Large intestine (tissue), 3 donors: Measurements from ENCODE around the gene RASAL1. TPM values are rescaled to one million over a fixed set of nuclear protein-coding genes. Genes with fewer than 3 reads are reported as not detected.

Experiments used
- DNase-seq, 2 donors: peaks; one replicate each; pipeline versions ENCODE4 v3.0.0 to v3.0.0-alpha.2; 2013
- H3K27ac ChIP-seq: one replicate; pipeline ENCODE4 v1.5.1; 2013; ENCODE audit warnings: low read length
- H3K27me3 ChIP-seq: 2 replicates; pipeline ENCODE4 v1.6.1; 2013; ENCODE audit warnings: low read length; ENCODE audit not compliant: control insufficient read depth, insufficient read depth
- H3K36me3 ChIP-seq: 2 replicates; pipeline ENCODE4 v1.6.1; 2013; ENCODE audit warnings: low read length; ENCODE audit not compliant: control insufficient read depth, insufficient read depth
- H3K4me1 ChIP-seq: one replicate; pipeline ENCODE4 v1.6.1; 2013; ENCODE audit warnings: low read length; ENCODE audit not compliant: control insufficient read depth, insufficient read depth
- H3K4me3 ChIP-seq: one replicate; pipeline ENCODE4 v1.5.1; 2013; ENCODE audit warnings: low read length
- H3K9me3 ChIP-seq: one replicate; pipeline ENCODE4 v1.6.1; 2013; ENCODE audit warnings: mild to moderate bottlenecking, low read depth, low read length, moderate library complexity; ENCODE audit not compliant: control insufficient read depth
- WGBS: methylation state at CpG from one replicate; pipeline ENCODE4 v1.1.5; 2013; ENCODE audit warnings: low lambda C conversion rate; ENCODE audit not compliant: insufficient coverage; 5-methylcytosine and 5-hydroxymethylcytosine counted together
- polyA plus RNA-seq: library from polyadenylated mRNA; unstranded; fragments of 120-200 nt; gene quantifications from one replicate; pipeline ENCODE4 v1.2.1, GENCODE V29; 2013

RASAL1 gene
- polyA plus RNA-seq, 1 donor, result 0.69 TPM

DNA sequence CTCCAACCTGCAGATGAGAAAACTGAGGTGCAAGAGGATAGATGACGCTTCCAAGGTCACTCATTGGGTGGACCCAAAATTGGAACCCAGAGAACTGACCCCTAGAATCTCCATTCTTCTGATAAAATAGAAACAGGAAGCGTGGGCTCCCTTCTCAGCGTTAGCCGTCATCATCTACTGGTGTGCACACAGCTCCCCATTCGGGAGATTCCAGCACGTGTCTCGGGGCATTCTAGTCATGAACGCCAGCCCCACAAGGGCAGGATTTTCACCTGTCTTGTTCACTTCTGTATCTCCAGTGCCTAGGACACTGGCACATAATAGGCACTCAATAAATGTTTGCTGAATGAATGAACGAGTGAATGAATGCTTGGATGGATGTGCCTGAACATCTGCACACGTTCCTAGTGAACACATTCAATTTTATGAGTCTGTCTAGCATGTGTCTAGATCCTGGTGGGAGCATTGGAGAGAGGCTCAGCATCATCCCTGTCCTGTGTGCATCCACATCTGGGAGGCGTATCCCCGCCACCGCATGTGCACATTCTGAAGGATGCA is 30.5 kb downstream of the RASAL1 start:
- no peak for DNase-seq
- Histone ChIP-seq H3K36me3 (no peaks in the 10 kb centered on the region), H3K27ac (no peak overlapping the region), H3K4me1 (no peaks in the 10 kb centered on the region), H3K9me3 (no peaks in the 10 kb centered on the region), H3K4me3 (no peak overlapping the region), H3K27me3 (peaks cover 19% of the 10 kb centered on the region)
- no CpG with 5 or more reads among the region's 13 CpGs for WGBS

DNA sequence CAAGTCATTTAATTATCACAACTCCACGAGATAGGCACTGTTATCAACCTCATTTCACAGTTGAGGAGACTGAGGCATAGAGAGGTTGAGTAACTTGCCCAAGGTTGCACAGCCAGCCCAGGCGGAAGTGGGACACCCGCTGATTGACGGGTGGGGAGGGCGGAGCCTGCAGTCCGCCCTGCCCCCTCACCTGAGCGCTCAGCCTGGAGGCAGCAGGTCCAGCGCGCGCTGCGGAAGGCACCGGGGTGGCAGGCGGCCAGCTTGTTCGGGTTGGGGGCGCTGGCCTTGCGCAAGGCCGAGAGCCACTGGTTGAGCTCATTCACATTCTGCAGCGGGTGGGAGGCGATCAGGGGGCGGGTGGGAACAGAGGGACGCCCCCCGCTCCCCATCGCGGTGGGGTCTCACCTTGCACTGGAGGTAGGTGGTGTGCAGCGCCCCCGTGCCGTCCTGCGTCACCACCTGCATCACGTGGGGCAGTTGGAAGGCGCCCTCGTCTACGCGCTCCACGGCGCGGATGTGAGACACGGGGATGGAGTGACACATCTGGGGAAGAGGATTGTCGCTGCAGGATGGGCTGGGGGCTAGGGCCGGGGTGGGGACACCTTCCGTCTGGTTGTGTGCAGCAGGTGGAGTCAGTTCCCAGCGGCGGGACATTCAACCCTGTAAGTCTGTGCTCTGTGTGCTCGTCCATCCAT is 31.7 kb downstream of the RASAL1 start:
- peak in 1 of 2 donors; percentile 30 for DNase-seq
- Histone ChIP-seq H3K9me3 (no peaks in the 10 kb centered on the region), H3K4me1 (no peaks in the 10 kb centered on the region), H3K36me3 (no peaks in the 10 kb centered on the region), H3K4me3 (no peak overlapping the region), H3K27me3 (peaks cover 14% of the 10 kb centered on the region), H3K27ac (no peak overlapping the region)
- no CpG with 5 or more reads among the region's 43 CpGs for WGBS

DNA sequence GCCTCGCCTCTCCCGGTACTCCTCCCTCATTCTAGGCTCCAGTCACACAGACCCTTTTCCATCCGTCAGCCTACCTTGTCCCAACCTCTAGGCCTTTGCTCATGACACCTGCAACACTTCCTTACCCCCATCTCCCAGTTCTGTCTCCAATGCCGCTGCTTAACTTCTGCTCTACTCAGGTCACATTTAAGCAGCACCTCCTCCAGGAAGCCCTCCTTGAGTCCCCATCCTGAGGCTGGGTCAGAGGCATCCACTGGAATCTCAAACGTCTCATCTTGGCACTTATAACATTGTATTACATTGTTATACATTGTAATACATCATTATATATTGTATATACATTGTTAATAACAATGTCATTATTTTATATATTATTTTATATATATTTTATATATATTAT is 32.8 kb downstream of the RASAL1 start:
- 78% methylated on average over 5 of the region's 5 CpGs for WGBS
- H3K27ac ChIP-seq, result no peak overlapping the region
- no peaks in the 10 kb centered on the region for H3K9me3 ChIP-seq
- peaks cover 14% of the 10 kb centered on the region for H3K27me3 ChIP-seq
- no peaks in the 10 kb centered on the region for H3K4me1 ChIP-seq
- no peak overlapping the region for H3K4me3 ChIP-seq
- no peak for DNase-seq
- no peaks in the 10 kb centered on the region for H3K36me3 ChIP-seq

DNA sequence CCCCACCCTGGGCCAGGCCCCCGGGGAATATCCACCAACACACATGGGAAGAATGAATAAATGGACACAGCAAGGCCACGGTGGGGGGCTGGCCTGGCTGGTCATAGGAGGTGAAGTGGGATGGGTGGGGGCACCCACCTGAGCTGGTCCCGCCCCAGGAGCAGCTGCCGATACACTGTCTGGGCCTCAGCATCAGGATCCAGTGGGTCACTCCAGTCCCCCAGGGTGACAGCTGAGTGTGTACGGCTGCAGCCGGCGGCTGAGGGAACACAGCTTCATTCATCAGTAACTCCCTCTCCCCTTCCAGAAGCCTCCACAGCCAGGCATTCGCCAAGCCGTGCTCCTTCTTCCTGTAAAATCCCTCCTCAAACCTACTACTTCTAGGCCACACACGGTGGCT is 33.8 kb downstream of the RASAL1 start:
- Histone ChIP-seq H3K27me3 (peaks cover 11% of the 10 kb centered on the region), H3K4me1 (no peaks in the 10 kb centered on the region), H3K27ac (no peak overlapping the region), H3K4me3 (no peak overlapping the region), H3K36me3 (no peaks in the 10 kb centered on the region), H3K9me3 (no peaks in the 10 kb centered on the region)
- no CpG with 5 or more reads among the region's 10 CpGs for WGBS
- DNase-seq, result no peak

DNA sequence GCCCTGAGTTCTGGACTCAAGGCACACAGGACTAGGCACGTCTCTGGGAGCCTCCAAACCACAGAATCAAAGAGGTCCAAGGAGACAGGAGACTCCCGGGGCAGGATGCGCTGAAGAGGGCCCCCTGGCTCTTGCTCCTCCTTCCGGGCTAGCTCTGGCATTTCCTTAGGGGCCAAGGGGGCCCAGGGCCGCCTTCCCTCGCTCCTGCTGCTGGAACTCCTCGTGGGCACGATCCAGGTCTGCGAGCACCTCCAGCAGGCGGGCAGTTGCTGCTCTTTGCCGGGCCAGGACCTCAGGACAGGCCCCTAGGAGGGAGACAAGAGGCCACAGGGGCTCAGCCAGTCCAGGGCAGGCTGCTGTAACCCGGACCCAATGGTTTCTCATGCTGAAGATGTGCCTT is 35.8 kb downstream of the RASAL1 start:
- H3K36me3 ChIP-seq, result no peaks in the 10 kb centered on the region
- DNase-seq, result no peak
- H3K9me3 ChIP-seq, result no peaks in the 10 kb centered on the region
- H3K27me3 ChIP-seq, result peaks cover 10% of the 10 kb centered on the region
- no peak overlapping the region for H3K27ac ChIP-seq
- H3K4me1 ChIP-seq, result no peaks in the 10 kb centered on the region
- WGBS, result no CpG with 5 or more reads among the region's 12 CpGs
- H3K4me3 ChIP-seq, result no peak overlapping the region

DNA sequence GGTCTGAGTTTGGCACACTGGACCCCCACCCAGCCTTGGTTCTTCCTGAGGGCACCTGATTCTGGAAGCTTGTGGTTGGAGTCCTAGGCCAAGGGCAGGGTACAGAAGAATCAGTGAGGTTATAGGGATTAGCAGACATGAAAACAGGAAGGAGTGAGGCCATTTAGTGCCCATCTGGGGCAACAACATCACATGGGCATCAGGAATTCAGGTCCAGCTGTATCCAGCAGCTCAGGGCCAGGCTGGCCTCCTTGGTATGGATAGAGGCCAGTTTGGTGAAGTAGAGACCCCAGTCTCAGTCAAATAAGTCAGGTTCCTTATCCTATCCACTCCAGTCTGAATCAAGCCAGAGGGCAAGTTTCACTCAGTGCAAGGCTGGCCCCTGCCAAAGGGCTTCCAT is 36.2 kb downstream of the RASAL1 start:
- Histone ChIP-seq H3K27me3 (peaks cover 10% of the 10 kb centered on the region), H3K4me1 (no peaks in the 10 kb centered on the region), H3K36me3 (no peaks in the 10 kb centered on the region), H3K9me3 (no peaks in the 10 kb centered on the region), H3K27ac (no peak overlapping the region), H3K4me3 (no peak overlapping the region)
- no peak for DNase-seq

DNA sequence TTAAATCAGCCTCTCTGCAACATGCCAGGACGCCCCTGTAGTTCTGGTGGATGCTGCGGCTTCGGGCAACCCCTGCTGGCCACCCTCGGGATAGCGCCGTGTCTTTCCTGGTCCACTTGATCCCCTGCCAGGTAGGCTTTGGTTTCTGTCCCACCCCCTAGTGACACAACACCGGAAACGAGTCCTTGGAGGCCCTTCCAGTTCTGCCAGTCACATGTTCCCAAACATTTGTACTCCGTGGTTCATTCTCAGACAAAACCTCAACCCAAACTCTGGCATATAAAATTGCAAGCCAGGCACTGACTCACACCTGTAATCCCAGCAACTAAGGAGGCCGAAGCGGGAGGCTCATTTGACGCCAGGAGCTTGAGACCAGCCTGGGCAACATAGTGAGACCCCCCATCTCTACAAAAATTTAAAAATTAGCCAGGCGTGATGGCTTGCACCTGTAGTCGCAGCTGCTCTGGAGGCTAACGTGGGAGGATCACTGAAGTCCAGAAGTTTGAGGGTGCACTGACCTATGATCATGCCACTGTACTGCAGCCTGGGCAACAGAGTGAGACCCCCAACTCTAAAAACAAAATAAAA is 37.0 kb downstream of the RASAL1 start:
- DNase-seq, result peak; percentile 44 to 67
- Histone ChIP-seq H3K9me3 (no peaks in the 10 kb centered on the region), H3K36me3 (no peaks in the 10 kb centered on the region), H3K4me1 (no peaks in the 10 kb centered on the region), H3K27ac (no peak overlapping the region), H3K4me3 (no peak overlapping the region), H3K27me3 (peaks cover 5% of the 10 kb centered on the region)
- WGBS, result no CpG with 5 or more reads among the region's 15 CpGs

DNA sequence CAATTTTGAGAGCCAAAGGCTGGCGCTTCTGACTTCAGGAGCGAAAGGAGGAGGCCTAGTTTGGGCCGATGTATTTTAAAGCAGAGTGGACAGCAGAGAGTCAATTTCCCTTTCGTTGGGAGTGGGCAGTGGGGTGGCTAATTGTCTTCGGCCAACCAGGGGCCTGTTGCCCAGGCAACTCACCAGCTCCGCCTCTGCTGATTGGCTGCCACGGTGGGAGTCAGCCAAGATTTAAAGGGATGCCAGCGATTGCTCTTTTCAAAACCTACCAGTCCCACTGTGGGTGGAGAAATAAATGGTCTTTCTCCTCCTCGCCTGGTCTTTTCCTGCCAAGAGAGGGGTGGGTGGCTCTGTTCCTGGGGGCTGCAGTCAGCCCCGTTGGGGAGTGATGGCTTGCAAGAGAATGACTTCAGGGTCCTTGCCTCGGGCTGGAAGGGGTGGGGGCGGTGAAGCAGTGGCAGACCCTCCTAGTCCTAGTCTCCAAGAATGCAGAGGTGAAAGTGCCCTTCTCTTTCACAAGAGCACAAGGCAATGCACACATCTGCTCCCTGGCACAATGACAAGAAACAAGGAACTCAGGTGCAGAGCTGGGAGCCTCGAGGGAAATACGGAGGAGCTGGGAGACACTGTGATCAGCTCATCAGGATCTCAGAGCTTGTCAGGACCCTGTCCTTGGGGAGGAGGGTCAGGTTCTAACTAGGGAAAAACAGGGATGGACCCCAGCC is 37.7 kb downstream of the RASAL1 start:
- no CpG with 5 or more reads among the region's 14 CpGs for WGBS
- DNase-seq, result no peak
- no peaks in the 10 kb centered on the region for H3K4me1 ChIP-seq
- peaks cover 10% of the 10 kb centered on the region for H3K27me3 ChIP-seq
- no peaks in the 10 kb centered on the region for H3K36me3 ChIP-seq
- H3K4me3 ChIP-seq, result no peak overlapping the region
- no peaks in the 10 kb centered on the region for H3K9me3 ChIP-seq
- H3K27ac ChIP-seq, result no peak overlapping the region

DNA sequence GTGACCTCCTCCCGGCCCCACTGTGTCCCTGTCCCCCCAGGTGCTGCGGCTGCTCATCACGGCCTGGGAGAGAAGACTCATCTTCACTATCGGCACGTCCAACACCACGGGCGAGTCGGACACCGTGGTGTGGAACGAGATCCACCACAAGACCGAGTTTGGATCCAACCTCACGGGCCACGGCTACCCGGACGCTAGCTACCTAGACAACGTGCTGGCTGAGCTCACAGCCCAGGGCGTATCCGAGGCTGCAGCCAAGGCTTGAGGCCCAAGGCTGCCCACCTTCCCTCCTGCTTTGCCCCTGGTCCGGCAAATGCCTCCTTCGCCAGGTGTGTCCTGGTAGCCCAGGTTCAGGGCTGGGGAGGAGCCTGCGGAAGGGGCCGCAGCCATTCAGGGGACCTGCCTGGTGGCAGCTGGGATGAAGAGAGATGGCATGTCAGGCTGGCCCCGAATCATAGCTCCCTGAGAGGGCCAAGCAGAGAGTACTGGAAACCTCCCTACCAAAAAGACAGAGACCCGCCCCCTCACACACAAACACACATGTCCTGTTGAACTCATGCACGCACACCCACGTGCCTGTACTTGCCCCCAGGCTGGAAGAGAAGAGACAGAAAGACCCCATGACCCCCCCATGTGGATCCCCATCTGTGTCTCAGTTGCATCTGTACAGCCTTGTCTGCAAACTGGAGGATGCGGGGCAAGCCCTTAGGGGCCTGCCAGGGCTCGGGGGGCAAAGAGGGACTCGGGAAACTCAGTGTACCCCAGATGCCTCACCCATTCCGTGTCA is 38.7 kb downstream of the RASAL1 start:
- Histone ChIP-seq H3K27me3 (peaks cover 20% of the 10 kb centered on the region), H3K36me3 (no peaks in the 10 kb centered on the region), H3K4me3 (no peak overlapping the region), H3K4me1 (peaks cover 2% of the 10 kb centered on the region), H3K27ac (no peak overlapping the region), H3K9me3 (no peaks in the 10 kb centered on the region)
- no CpG with 5 or more reads among the region's 30 CpGs for WGBS
- DNase-seq, result no peak

DNA sequence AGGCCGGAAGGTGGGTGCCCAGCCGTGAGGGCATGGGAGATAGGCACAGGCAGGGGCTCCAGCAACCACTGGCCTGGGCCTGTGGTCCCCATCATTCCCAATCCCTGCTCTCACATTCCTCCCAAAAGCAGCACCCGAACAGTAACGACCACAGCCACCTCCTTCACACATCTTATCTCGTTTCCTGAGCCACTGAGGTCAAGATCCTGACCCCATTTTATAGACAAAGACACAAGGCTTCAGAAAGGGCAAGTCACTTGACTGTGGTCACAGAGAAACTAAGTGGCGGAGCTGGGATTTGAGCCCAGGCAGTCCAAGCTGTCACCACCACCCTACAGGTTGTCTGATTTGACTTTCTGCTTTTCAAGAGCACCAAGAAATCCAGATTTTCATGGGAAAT is 40.2 kb downstream of the RASAL1 start:
- no peak overlapping the region for H3K27ac ChIP-seq
- H3K36me3 ChIP-seq, result no peaks in the 10 kb centered on the region
- no peak for DNase-seq
- no CpG with 5 or more reads among the region's 6 CpGs for WGBS
- H3K4me3 ChIP-seq, result no peak overlapping the region
- peaks cover 33% of the 10 kb centered on the region for H3K27me3 ChIP-seq
- no peaks in the 10 kb centered on the region for H3K9me3 ChIP-seq
- peaks cover 2% of the 10 kb centered on the region for H3K4me1 ChIP-seq
